ENCODE data around the gene MRPL32. TPM values are rescaled to one million over a fixed set of nuclear protein-coding genes. Genes with fewer than 3 reads are reported as not detected.

The MRPL32 gene
- total and polyA plus RNA-seq, 4 donors, result 42.5 to 107 (median 55.7) TPM

DNA sequence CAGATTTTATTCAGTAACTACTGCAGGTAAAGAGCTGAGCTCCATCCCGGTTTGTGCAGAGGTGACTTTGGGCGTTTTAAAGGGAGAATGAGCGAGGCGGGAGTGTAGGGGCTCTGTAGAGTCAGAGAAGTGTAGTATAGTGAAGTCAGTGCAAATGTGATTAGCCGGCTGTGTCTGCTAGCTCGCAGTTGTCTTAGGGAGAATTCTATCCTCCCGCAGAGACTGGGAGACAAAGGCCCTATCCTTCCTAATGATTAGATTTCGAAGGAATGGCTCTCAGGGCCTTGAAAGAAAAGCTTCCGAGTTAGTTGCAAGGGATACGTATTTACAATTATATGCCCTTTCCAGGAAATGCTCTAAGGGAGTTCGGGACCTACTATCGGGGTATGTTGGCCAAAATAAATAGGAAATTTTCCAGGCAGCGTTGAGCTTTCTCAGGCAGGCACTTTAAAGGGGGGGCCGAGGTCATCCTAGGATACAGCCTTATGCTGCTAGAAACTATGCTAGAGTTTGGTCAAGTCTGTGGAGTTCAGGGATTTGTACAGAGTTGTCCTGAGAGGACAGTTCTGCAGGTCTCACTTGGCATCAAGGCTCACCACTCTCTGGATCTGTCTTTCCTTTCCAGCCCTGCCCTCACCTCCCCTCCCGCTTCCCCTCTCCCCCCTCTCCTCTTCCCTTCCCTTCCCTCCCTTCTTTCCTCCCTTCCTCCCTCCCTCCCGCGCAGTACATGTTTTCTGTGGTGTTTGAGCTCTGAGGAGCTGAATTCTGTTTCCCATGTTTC, 825 bp downstream of the MRPL32 start:
- intact Hi-C loops (cut with DNase I), result loop anchor here in 1 of 2 donors (2.0 to 10.0 kb wide), 2 partner anchors 44 to 792 kb away; partner anchors contain the start of gene COA1
- H3K4me1 ChIP-seq (ENCODE audit: control insufficient read depth in 1 of 2, insufficient read depth in 2 of 2, low read length in 2 of 2), result peaks cover 4 to 6% of the 10 kb centered on the region in 2 donors
- peaks cover 4% of the 10 kb centered on the region in 2 donors for H3K36me3 ChIP-seq (ENCODE audit: control insufficient read depth in 1 of 2, insufficient read depth in 2 of 2, low read length in 1 of 2)
- DNase-seq (no peak), ATAC-seq (ENCODE audit: low FRiP score) (peak; percentile 62)
- peak overlapping the region; percentile 65 to 87 for H3K4me3 ChIP-seq (ENCODE audit: low read length in 2 of 2)
- 0 to 2% methylated on average over 17 of the region's 17 CpGs for WGBS, 2 donors
- peak overlapping the region; percentile 57 to 90 for H3K27ac ChIP-seq (ENCODE audit: low read depth in 1 of 2, low read length in 2 of 2)
- H3K9me3 ChIP-seq (ENCODE audit: control insufficient read depth, low read length), result no peaks in the 10 kb centered on the region
- no peaks in the 10 kb centered on the region for H3K27me3 ChIP-seq (ENCODE audit: control insufficient read depth in 1 of 2, insufficient read depth in 2 of 2, low read length in 1 of 2)

GRCh38 chr7:42934291-42934690, 2.1 kb downstream of the MRPL32 start:
- no peaks in the 10 kb centered on the region for H3K27me3 ChIP-seq (ENCODE audit: control insufficient read depth in 1 of 2, insufficient read depth in 2 of 2, low read length in 1 of 2)
- ATAC-seq (ENCODE audit: low FRiP score), result no peak
- WGBS, 2 donors, result 69 to 72% methylated on average over 3 of the region's 3 CpGs
- H3K4me3 ChIP-seq (ENCODE audit: low read length in 2 of 2), result no peak overlapping the region
- no peak for DNase-seq
- H3K36me3 ChIP-seq (ENCODE audit: control insufficient read depth in 1 of 2, insufficient read depth in 2 of 2, low read length in 1 of 2), result peaks cover 4% of the 10 kb centered on the region in 2 donors
- intact Hi-C loops (cut with DNase I), result loop anchor here in 1 of 2 donors (10.0 kb wide), 1 partner anchor 791 kb away; the partner anchor contains the start of gene COA1
- peaks cover 4 to 6% of the 10 kb centered on the region in 2 donors for H3K4me1 ChIP-seq (ENCODE audit: control insufficient read depth in 1 of 2, insufficient read depth in 2 of 2, low read length in 2 of 2)
- H3K27ac ChIP-seq (ENCODE audit: low read depth in 1 of 2, low read length in 2 of 2), result no peak overlapping the region
- H3K9me3 ChIP-seq (ENCODE audit: control insufficient read depth, low read length), result no peaks in the 10 kb centered on the region

GRCh38 chr7:42935861-42936260, 3.7 kb downstream of the MRPL32 start:
- Histone ChIP-seq H3K9me3 (ENCODE audit: control insufficient read depth, low read length) (no peaks in the 10 kb centered on the region), H3K4me1 (ENCODE audit: control insufficient read depth in 1 of 2, insufficient read depth in 2 of 2, low read length in 2 of 2) (peaks cover 3 to 4% of the 10 kb centered on the region in 2 donors), H3K27me3 (ENCODE audit: control insufficient read depth in 1 of 2, insufficient read depth in 2 of 2, low read length in 1 of 2) (no peaks in the 10 kb centered on the region), H3K4me3 (ENCODE audit: low read length in 2 of 2) (no peak overlapping the region), H3K27ac (ENCODE audit: low read depth in 1 of 2, low read length in 2 of 2) (no peak overlapping the region), H3K36me3 (ENCODE audit: control insufficient read depth in 1 of 2, insufficient read depth in 2 of 2, low read length in 1 of 2) (peaks cover 4% of the 10 kb centered on the region in 2 donors)
- intact Hi-C loops (cut with DNase I), result loop anchor here in 1 of 2 donors (10.0 kb wide), 1 partner anchor 789 kb away; the partner anchor contains the start of gene COA1
- 94 to 95% methylated on average over 5 of the region's 5 CpGs for WGBS, 2 donors
- DNase-seq (no peak), ATAC-seq (ENCODE audit: low FRiP score) (no peak)

DNA sequence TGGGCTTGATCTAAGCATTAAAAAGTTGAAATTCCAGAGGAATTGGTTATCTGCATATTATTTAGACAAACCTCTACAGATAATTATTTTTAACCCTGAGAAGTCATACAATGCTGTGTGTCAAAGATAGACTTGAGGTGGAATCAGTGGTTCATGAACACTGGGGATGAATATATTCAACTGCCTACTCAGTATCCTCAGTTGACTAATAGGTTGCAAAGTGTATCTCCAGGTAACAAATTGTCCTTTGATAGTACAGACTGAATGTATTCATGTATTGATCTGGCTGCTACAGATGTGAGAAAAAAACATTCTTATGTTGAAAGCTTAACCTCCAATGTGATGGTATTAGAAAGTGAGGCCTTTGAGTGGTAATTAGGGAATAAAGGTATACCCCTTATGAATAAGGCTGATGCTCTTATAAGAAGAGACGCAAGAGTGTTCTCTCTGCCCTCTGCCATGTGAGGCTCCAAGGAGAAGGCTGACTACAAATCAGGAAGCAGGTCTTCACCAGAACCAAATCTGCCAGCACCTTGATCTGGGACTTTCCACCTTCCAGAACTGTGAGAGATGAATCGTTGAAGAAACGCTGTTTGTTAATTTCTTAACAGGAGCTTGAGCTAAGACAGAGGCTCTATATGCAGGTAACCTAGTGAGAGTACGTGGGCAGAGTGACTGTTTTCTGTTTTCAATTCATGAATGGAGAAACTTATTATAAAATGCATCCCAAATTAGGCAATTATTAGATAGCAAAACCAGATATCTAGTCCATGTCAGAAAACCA, 7.5 kb downstream of the MRPL32 start:
- intact Hi-C loops (cut with DNase I), result loop anchor here (2.0 to 10.0 kb wide), 4 partner anchors 165 to 785 kb away; partner anchors contain the start of gene COA1 (in 1 of the 2)
- Histone ChIP-seq H3K27me3 (ENCODE audit: control insufficient read depth in 1 of 2, insufficient read depth in 2 of 2, low read length in 1 of 2) (no peaks in the 10 kb centered on the region), H3K27ac (ENCODE audit: low read depth in 1 of 2, low read length in 2 of 2) (no peak overlapping the region), H3K4me1 (ENCODE audit: control insufficient read depth in 1 of 2, insufficient read depth in 2 of 2, low read length in 2 of 2) (peaks cover 0 to 2% of the 10 kb centered on the region in 2 donors), H3K36me3 (ENCODE audit: control insufficient read depth in 1 of 2, insufficient read depth in 2 of 2, low read length in 1 of 2) (peaks cover 4% of the 10 kb centered on the region in 2 donors), H3K4me3 (ENCODE audit: low read length in 2 of 2) (no peak overlapping the region), H3K9me3 (ENCODE audit: control insufficient read depth, low read length) (no peaks in the 10 kb centered on the region)
- no peak for ATAC-seq (ENCODE audit: low FRiP score)
- no peak for DNase-seq
- 91 to 95% methylated on average over 4 of the region's 4 CpGs for WGBS, 2 donors

DNA sequence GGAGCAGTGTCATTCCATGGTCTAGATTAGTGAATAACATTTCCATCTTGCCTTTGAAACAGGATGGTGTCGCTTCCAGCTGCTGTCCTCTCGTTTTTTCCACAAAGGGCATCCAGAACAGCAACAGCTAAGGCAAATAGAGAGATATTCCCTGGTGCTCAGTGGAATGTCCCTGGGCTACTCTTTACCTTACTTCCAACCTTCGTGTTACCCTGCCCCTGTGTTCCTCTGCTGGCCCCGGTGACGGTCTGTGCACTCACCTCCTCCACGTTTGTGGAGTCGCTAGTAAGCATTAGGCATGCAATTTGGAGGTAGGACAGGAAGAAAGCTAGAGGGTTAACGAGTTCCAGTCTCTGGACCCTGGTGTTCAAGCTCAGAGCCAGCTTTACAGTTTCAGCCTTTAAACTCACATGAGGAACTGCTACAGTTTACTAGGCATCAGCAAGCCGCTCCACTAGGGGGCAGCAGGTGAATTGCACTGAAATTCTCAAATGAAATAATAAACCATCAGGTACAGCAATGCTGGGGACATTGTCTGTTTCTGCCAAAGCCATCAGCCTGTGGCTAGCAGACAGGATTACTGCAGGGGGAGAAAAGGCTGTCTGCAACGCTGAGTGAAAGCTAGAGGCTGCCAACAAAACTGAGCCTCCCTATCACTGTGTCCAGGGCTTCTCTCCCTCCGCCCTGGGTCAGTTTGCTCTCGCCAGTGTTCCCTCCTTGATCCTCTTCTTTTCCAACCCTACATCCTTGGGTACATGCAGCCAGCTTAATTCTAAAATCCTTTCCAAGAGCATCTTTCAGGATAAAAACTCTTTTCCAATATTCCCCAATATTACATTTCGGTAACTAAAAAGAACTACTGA, 9.0 kb downstream of the MRPL32 start:
- H3K4me1 ChIP-seq (ENCODE audit: control insufficient read depth in 1 of 2, insufficient read depth in 2 of 2, low read length in 2 of 2), result no peaks in the 10 kb centered on the region
- WGBS, 2 donors, result 49 to 50% methylated on average over 13 of the region's 13 CpGs
- intact Hi-C loops (cut with DNase I), result loop anchor here (2.0 to 10.0 kb wide), 3 partner anchors 164 to 320 kb away; no protein-coding TSS in a partner anchor
- H3K36me3 ChIP-seq (ENCODE audit: control insufficient read depth in 1 of 2, insufficient read depth in 2 of 2, low read length in 1 of 2), result peaks cover 0 to 2% of the 10 kb centered on the region in 2 donors
- H3K4me3 ChIP-seq (ENCODE audit: low read length in 2 of 2), result no peak overlapping the region
- no peaks in the 10 kb centered on the region for H3K27me3 ChIP-seq (ENCODE audit: control insufficient read depth in 1 of 2, insufficient read depth in 2 of 2, low read length in 1 of 2)
- ATAC-seq (ENCODE audit: low FRiP score), result peak; percentile 62
- no peak overlapping the region for H3K27ac ChIP-seq (ENCODE audit: low read depth in 1 of 2, low read length in 2 of 2)
- peak; percentile 81 to 90 for DNase-seq
- no peaks in the 10 kb centered on the region for H3K9me3 ChIP-seq (ENCODE audit: control insufficient read depth, low read length)

DNA sequence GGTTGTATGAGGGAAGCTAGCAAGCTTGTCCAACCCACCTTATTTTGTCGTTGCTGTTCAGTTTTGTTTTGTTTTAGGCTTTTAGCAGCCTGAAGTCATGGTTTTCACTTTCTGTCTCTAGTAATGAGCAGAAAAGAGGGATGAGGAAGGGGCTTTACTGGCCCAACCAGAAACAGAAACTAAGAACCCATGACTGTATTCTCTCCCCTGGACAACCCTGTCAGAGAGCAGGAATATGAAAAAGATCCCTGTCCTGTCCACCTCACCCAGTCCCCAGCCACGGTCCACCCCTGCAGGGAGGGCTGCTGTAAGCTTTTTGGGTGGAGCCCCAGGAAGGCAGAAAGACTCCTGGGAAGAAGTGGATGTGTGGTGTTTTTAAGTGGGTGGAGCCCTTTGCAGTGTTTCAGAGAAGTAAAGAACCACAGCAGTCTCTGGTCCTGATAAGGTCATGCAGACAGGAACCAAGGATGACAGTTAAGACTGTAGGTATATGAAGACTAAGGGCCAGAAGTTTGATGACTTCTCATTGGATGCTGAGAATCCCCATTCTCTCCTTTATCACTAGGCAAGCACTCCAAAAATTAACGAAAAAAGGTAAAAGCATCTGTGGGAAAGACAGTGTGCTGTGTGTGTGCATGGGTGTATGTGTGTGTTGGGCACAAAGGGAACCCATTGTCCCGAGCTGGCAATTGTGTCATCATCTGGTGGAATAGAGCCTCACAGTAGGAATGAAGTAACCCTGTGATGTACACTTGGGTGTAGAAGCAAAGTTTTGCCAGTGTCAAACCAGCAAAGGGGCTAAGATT, 13.8 kb downstream of the MRPL32 start:
- H3K36me3 ChIP-seq (ENCODE audit: control insufficient read depth in 1 of 2, insufficient read depth in 2 of 2, low read length in 1 of 2), result no peaks in the 10 kb centered on the region
- no peak overlapping the region for H3K4me3 ChIP-seq (ENCODE audit: low read length in 2 of 2)
- 17% methylated on average over 4 of the region's 4 CpGs for WGBS, 2 donors
- no peaks in the 10 kb centered on the region for H3K27me3 ChIP-seq (ENCODE audit: control insufficient read depth in 1 of 2, insufficient read depth in 2 of 2, low read length in 1 of 2)
- intact Hi-C loops (cut with DNase I), result loop anchor here in 1 of 2 donors (10.0 kb wide), 1 partner anchor 159 kb away; no protein-coding TSS in a partner anchor
- H3K4me1 ChIP-seq (ENCODE audit: control insufficient read depth in 1 of 2, insufficient read depth in 2 of 2, low read length in 2 of 2), result no peaks in the 10 kb centered on the region
- no peak for ATAC-seq (ENCODE audit: low FRiP score)
- no peaks in the 10 kb centered on the region for H3K9me3 ChIP-seq (ENCODE audit: control insufficient read depth, low read length)
- DNase-seq, result no peak
- H3K27ac ChIP-seq (ENCODE audit: low read depth in 1 of 2, low read length in 2 of 2), result no peak overlapping the region

GRCh38 chr7:42946627-42946950, 14.4 kb downstream of the MRPL32 start:
- intact Hi-C loops (cut with DNase I), result loop anchor here in 1 of 2 donors (10.0 kb wide), 1 partner anchor 158 kb away; no protein-coding TSS in a partner anchor
- no peak overlapping the region for H3K4me3 ChIP-seq (ENCODE audit: low read length in 2 of 2)
- ATAC-seq (ENCODE audit: low FRiP score), result no peak
- 99 to 100% methylated on average over 2 of the region's 2 CpGs for WGBS, 2 donors
- no peaks in the 10 kb centered on the region for H3K4me1 ChIP-seq (ENCODE audit: control insufficient read depth in 1 of 2, insufficient read depth in 2 of 2, low read length in 2 of 2)
- H3K9me3 ChIP-seq (ENCODE audit: control insufficient read depth, low read length), result no peaks in the 10 kb centered on the region
- no peak overlapping the region for H3K27ac ChIP-seq (ENCODE audit: low read depth in 1 of 2, low read length in 2 of 2)
- DNase-seq, result no peak
- H3K36me3 ChIP-seq (ENCODE audit: control insufficient read depth in 1 of 2, insufficient read depth in 2 of 2, low read length in 1 of 2), result no peaks in the 10 kb centered on the region
- no peaks in the 10 kb centered on the region for H3K27me3 ChIP-seq (ENCODE audit: control insufficient read depth in 1 of 2, insufficient read depth in 2 of 2, low read length in 1 of 2)
